Heart left ventricle (tissue), 16 donors: ENCODE measurements around the gene MYO16. TPM values are rescaled to one million over a fixed set of nuclear protein-coding genes. Genes with fewer than 3 reads are reported as not detected.

ENCODE experiments used
- ATAC-seq, 4 donors: fragments of 200-7000 bp; cut with Tn5 transposase; one replicate each; pipeline ENCODE4 v1.9.1; 2020 to 2022; ENCODE audit warnings: moderate library complexity in 4 of 4, mild to moderate bottlenecking in 3 of 4, moderate number of reproducible peaks in 1 of 4
- DNase-seq, 5 donors: peaks; one replicate each; pipeline ENCODE4 v3.0.0-alpha.2; 2020
- H3K27ac ChIP-seq, 12 donors: fragments of 200-600 bp; sonication (generic) in 4 of 12; one replicate each; pipeline versions ENCODE4 v1.5.0 to v1.8.0; 2016 to 2022; ENCODE audit warnings: mild to moderate bottlenecking in 2 of 12
- H3K27me3 ChIP-seq, 9 donors: fragments of 200-600 bp; sonication (generic) in 2 of 9; one replicate each; pipeline versions ENCODE4 v1.5.1 to v1.8.0; 2016 to 2022; ENCODE audit warnings: mild to moderate bottlenecking in 3 of 9
- H3K36me3 ChIP-seq, 9 donors: fragments of 200-600 bp; sonication (generic) in 2 of 9; one replicate each; pipeline versions ENCODE4 v1.5.0 to v1.8.0; 2018 to 2022; ENCODE audit warnings: mild to moderate bottlenecking in 2 of 9
- H3K4me1 ChIP-seq, 12 donors: fragments of 200-600 bp; sonication (generic) in 4 of 12; one replicate each; pipeline versions ENCODE4 v1.5.0 to v1.8.0; 2016 to 2022; ENCODE audit warnings: mild to moderate bottlenecking in 3 of 12
- H3K4me3 ChIP-seq, 12 donors: fragments of 200-600 bp; sonication (generic) in 4 of 12; one replicate each; pipeline versions ENCODE4 v1.5.0 to v1.8.0; 2017 to 2022; ENCODE audit warnings: mild to moderate bottlenecking in 9 of 12, moderate library complexity in 4 of 12
- H3K9me3 ChIP-seq, 12 donors: fragments of 200-600 bp; sonication (generic) in 4 of 12; one replicate each; pipeline versions ENCODE4 v1.5.0 to v1.8.0; 2016 to 2022; ENCODE audit warnings: mild to moderate bottlenecking in 1 of 12
- CTCF ChIP-seq, 12 donors: fragments of 200-600 bp; sonication (generic) in 4 of 12; IDR thresholded peaks; one replicate each; pipeline versions ENCODE4 v1.5.0 to v1.8.0; 2018 to 2022; ENCODE audit warnings: antibody characterized with exemption in 12 of 12, mild to moderate bottlenecking in 5 of 12
- POLR2A ChIP-seq, 2 donors: fragments of 450-650 bp; IDR thresholded peaks; one replicate each; pipeline ENCODE4 v1.6.1; 2017; ENCODE audit warnings: antibody characterized with exemption in 2 of 2, mild to moderate bottlenecking in 2 of 2, moderate library complexity in 2 of 2
- WGBS, 4 donors: extraction: QIAGEN DNeasy Blood & Tissue Kit in 2 of 4; methylation state at CpG; one replicate each; pipeline versions ENCODE4 v1.1.5 to v1.1.7; 2013 to 2018; 5-methylcytosine and 5-hydroxymethylcytosine counted together
- intact Hi-C, 10 donors: fragments of 100-400 bp; cut with DNase I; formaldehyde crosslinking; loops; one replicate each; pipeline versions ENCODE4 v1.11.1 to v1.14.2; 2022
- polyA plus RNA-seq, 2 donors: library from polyadenylated mRNA; stranded (reverse); fragments of 200-250 nt; gene quantifications; one replicate each; pipeline ENCODE4 v1.2.3, GENCODE V29; 2013
- total RNA-seq, 9 donors: library from RNA; depleted of rRNA in 2 of 9; stranded (reverse); fragments of >200 nt in 2 of 9; fragmentation: NEBNext Ultra II Directional in 3 of 9; extraction: Animal tissue kit (Norgen Biotek cat#: 25700) in 3 of 9; gene quantifications; one replicate each; pipeline versions ENCODE4 v1.1.0 to v1.2.4, GENCODE V29; 2016 to 2023
- donor health status: ischemic (EF 13 %, LVEDD 7.1; RV severe dilation, severe dysfunction).
- donor health status: healthy with polysubstance abuse.
- donor health status: DM: no; HTN: yes; CAD: no.
- donor health status: DM: no; HTN: no; CAD: no.
- donor health status: ischemic (EF 25% LVEDD 6.9; RV normal size, moderate dysfunction).
- donor health status: ischemic (EF 25% LVEDD 5.7; RV mildly dilated, moderate dysfunction).
- donor health status: healthy.
- donor health status: DM: yes; HTN: yes; CAD: no.
- donor health status: ischemic (EF 35%, LVEDD 5.7; RV mildly dilated, moderate dysfunction).
- donor health status: nonischemic (EF 11% LVEDD 7.7; RV severe dilation, severe dysfunction).
- donor health status: DM: yes; HTN: yes; CAD: no.
- donor health status: PGD.
- donor health status: ischemic (EF 29% LVEDD 5.4; RV normal size, mild dysfunction).
- donor health status: nonischemic (EF 23%, LVEDD 6.1; RV moderate dilation, normal function).

MYO16 gene
- total and polyA plus RNA-seq, 11 donors, result 0.16 to 5.2 (median 0.81) TPM

DNA sequence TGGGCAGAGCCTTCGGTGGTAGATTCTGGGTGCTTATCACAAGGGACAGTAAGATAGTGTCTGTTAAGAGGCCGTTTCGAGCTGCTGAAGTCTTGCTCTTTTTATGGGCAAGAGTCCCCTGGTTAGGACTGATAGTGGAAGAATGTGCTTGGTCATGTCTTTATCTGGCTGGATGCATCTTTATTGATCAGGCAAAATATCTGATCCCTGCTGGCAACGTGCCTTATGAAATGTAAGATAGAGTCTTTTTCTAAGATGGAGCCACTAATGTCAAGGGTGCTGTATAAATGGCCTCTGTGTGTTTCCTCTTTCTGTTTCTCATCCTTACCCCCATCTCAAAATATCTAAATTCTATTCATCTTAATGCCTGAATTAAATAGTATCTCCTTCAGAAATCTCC is 53.3 kb downstream of the MYO16 start:
- ATAC-seq (no peak), DNase-seq (no peak)
- intact Hi-C loops, result no loop called here
- no peak overlapping the region for H3K27ac ChIP-seq
- TF ChIP-seq CTCF (IDR thresholded peaks at IDR 0.05) (no peak), POLR2A (IDR thresholded peaks at IDR 0.05) (no peak)
- no peaks in the 10 kb centered on the region for H3K27me3 ChIP-seq
- H3K9me3 ChIP-seq, result no peaks in the 10 kb centered on the region
- H3K4me1 ChIP-seq, result no peaks in the 10 kb centered on the region
- no peak overlapping the region for H3K4me3 ChIP-seq
- 38 to 57% (median 55%) methylated on average over 4 of the region's 4 CpGs for WGBS, 4 donors
- H3K36me3 ChIP-seq, result no peaks in the 10 kb centered on the region

DNA sequence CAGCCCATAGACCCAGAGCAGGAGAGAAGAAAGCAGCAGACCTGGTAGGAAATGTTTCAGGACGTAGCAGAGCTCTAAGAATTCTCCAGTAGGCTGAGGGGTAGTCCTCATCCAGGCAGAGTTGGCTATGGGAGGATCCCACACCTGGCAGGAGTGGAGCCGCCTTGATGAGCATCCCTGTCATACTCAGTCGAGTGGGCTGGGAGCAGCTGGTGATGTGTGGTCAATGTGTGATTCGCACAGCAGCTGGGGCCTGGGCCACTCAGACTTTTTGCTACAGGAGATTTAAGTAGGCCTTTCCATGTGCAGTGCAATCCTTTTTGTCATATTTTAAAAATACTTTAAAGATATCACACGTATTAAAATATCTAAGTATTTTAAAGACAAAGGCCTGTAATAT is 56.6 kb downstream of the MYO16 start:
- Histone ChIP-seq H3K4me1 (no peaks in the 10 kb centered on the region), H3K27ac (no peak overlapping the region), H3K27me3 (no peaks in the 10 kb centered on the region), H3K9me3 (no peaks in the 10 kb centered on the region), H3K4me3 (no peak overlapping the region), H3K36me3 (no peaks in the 10 kb centered on the region)
- 85 to 96% (median 90%) methylated on average over 4 to 5 of the region's 5 CpGs for WGBS, 4 donors
- TF ChIP-seq CTCF (IDR thresholded peaks at IDR 0.05) (no peak), POLR2A (IDR thresholded peaks at IDR 0.05) (no peak)
- intact Hi-C loops, result no loop called here
- DNase-seq, result no peak
- no peak for ATAC-seq

DNA sequence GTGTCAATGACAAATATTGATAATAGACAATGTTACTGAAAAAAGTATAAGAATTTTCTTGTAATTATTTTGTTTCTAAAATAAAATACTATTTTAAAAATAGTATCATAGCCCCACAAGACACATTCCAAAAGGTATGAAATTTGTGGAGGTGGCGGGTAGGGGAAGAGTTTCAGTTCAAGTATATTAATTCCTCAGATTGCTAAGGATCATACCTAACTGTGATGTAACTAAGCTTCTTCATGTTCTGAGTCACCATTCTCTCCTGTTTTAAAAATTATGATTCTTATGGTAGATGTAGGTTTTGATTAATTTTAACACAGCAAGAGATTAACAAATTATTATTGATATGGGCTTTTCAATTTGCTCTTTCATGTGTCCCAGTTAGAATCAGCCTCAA is 61.3 kb downstream of the MYO16 start:
- no peak for ATAC-seq
- 88 to 95% (median 92%) methylated on average over 1 of the region's 1 CpG for WGBS, 4 donors
- intact Hi-C loops, result no loop called here

DNA sequence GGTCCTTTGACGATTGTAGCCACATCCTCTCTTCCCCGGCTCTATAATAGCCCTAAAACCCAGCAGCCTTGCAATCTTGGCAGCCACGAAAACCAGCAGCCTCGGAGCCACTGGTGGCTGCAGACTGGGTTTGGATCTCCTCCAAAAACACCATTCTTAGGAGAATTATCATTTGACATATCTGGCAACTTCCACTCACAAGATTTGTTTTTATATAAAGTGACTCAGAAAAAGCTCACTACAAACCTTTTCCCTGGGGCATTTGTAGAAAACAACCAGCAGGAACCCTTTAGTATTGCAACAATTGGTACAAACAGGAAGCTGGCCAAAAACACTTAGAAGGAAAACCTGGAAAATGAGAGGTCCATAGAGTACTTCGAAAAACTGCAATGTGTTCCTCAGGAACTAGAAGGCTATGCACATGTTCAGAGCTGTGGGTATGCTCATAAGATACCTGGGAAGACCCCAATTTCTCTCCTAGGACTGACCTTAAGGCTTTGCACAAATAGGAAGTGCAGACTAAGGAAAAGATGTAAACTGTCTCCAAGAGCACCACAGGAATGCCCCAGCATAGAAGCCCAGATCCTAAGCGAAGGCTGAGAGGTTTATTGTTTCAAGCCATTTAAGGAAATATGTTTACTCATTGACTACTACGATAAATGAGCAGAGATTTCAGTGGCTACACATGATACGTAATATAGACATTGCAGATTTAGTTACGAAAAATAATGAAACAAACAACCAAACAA is 71.2 kb downstream of the MYO16 start:
- DNase-seq (no peak), ATAC-seq (no peak)
- Histone ChIP-seq H3K4me1 (no peaks in the 10 kb centered on the region), H3K36me3 (no peaks in the 10 kb centered on the region), H3K27me3 (no peaks in the 10 kb centered on the region), H3K27ac (no peak overlapping the region), H3K4me3 (no peak overlapping the region), H3K9me3 (peaks cover 0 to 35% (median 11%) of the 10 kb centered on the region in 12 donors)
- no peak for TF ChIP-seq CTCF (IDR thresholded peaks at IDR 0.05)
- 43 to 57% (median 48%) methylated on average over 9 of the region's 9 CpGs for WGBS, 4 donors
- intact Hi-C loops, result no loop called here

More for the DNA sequence above, 61.3 kb downstream of the MYO16 start:
- H3K4me1 ChIP-seq, result no peaks in the 10 kb centered on the region
- H3K36me3 ChIP-seq, result no peaks in the 10 kb centered on the region
- H3K4me3 ChIP-seq, result no peak overlapping the region
- no peaks in the 10 kb centered on the region for H3K27me3 ChIP-seq
- no peak overlapping the region for H3K27ac ChIP-seq
- no peak for TF ChIP-seq POLR2A (IDR thresholded peaks at IDR 0.05)
- TF ChIP-seq CTCF (IDR thresholded peaks at IDR 0.05), result no peak
- DNase-seq, result no peak
- no peaks in the 10 kb centered on the region for H3K9me3 ChIP-seq
